WTC11 (cell line): ENCODE results near the gene EDC3. TPM values are rescaled to one million over a fixed set of nuclear protein-coding genes. Genes with fewer than 3 reads are reported as not detected.

Source experiments
- ATAC-seq: fragments of 200-7000 bp; cut with Tn5 transposase; 2 replicates; pipeline ENCODE4 v1.10.0; 2021; ENCODE audit warnings: mild to moderate bottlenecking, moderate library complexity
- CTCF ChIA-PET: fragments of 300-600 bp; sonication (Branson Sonifier 250); formaldehyde crosslinking; loops from one replicate; lab custom pipeline; 2021; ENCODE audit warnings: antibody characterized with exemption; lab: Charles Lee
- POLR2A ChIA-PET: fragments of 350-600 bp; sonication (Branson Sonifier 250); formaldehyde crosslinking; loops from one replicate; lab custom pipeline; 2021; ENCODE audit warnings: antibody characterized with exemption; lab: Charles Lee
- DNase-seq: peaks from one replicate; pipeline ENCODE4 v3.0.0; 2021; ENCODE audit warnings: low spot score
- H3K27ac Mint-ChIP-seq: 2 replicates; pipeline ENCODE4 v1.8.0; 2021; ENCODE audit warnings: mixed read lengths
- H3K27me3 Mint-ChIP-seq: 2 replicates; pipeline ENCODE4 v1.8.0; 2021; ENCODE audit warnings: low read depth, mild to moderate bottlenecking, moderate library complexity, mixed read lengths
- H3K36me3 Mint-ChIP-seq: 2 replicates; pipeline ENCODE4 v1.8.0; 2021; ENCODE audit warnings: mixed read lengths
- H3K4me1 Mint-ChIP-seq: 2 replicates; pipeline ENCODE4 v1.8.0; 2022; ENCODE audit warnings: mixed read lengths
- H3K4me3 Mint-ChIP-seq: 2 replicates; pipeline ENCODE4 v1.8.0; 2021; ENCODE audit warnings: mild to moderate bottlenecking, moderate library complexity, mixed read lengths
- H3K9me3 Mint-ChIP-seq: 2 replicates; pipeline ENCODE4 v1.8.0; 2021; ENCODE audit warnings: mixed read lengths
- AFF4 ChIP-seq: sonication (generic); formaldehyde crosslinking; IDR thresholded peaks from 2 replicates; pipeline ENCODE4 v1.8.1; 2023; ENCODE audit warnings: mild to moderate bottlenecking, missing genetic modification reagents, borderline replicate concordance
- AR ChIP-seq: fragments of 250-450 bp; sonication (Bioruptor Pico); IDR thresholded peaks from 2 replicates; pipeline ENCODE4 v1.9.0; 2021; ENCODE audit warnings: mild to moderate bottlenecking
- ATF3 ChIP-seq: sonication (generic); formaldehyde crosslinking; conservative IDR thresholded peaks from 2 replicates; pipeline ENCODE4 v1.8.1; 2022; ENCODE audit warnings: mild to moderate bottlenecking, missing genetic modification reagents
- CTCF ChIP-seq: fragments of 200-600 bp; IDR thresholded peaks from 2 replicates; pipeline ENCODE4 v1.8.0; 2022; ENCODE audit warnings: antibody characterized with exemption
- ERG ChIP-seq: fragments of 250-450 bp; sonication (Bioruptor Pico); IDR thresholded peaks from 2 replicates; pipeline ENCODE4 v1.8.0; 2021; ENCODE audit warnings: mild to moderate bottlenecking
- FOXK1 ChIP-seq: sonication (generic); formaldehyde crosslinking; IDR thresholded peaks from 2 replicates; pipeline ENCODE4 v1.8.0; 2022; ENCODE audit warnings: mild to moderate bottlenecking, moderate library complexity, missing genetic modification reagents
- HMGXB4 ChIP-seq: sonication (generic); formaldehyde crosslinking; IDR thresholded peaks from 2 replicates; pipeline ENCODE4 v1.8.1; 2023; ENCODE audit warnings: mild to moderate bottlenecking, moderate library complexity, missing genetic modification reagents
- JAZF1 ChIP-seq: fragments of 250-450 bp; sonication (Bioruptor Pico); IDR thresholded peaks from 2 replicates; pipeline ENCODE4 v1.9.0; 2021; ENCODE audit warnings: moderate library complexity, mild to moderate bottlenecking, inconsistent platforms
- PRDM15 ChIP-seq: sonication (generic); formaldehyde crosslinking; IDR thresholded peaks from 2 replicates; pipeline ENCODE4 v1.8.0; 2022; ENCODE audit warnings: missing genetic modification reagents
- PREB ChIP-seq: sonication (generic); formaldehyde crosslinking; IDR thresholded peaks from 2 replicates; pipeline ENCODE4 v1.8.1; 2022; ENCODE audit warnings: mild to moderate bottlenecking, missing genetic modification reagents, moderate library complexity, borderline replicate concordance
- RELA ChIP-seq: sonication (generic); formaldehyde crosslinking; IDR thresholded peaks from 2 replicates; pipeline ENCODE4 v1.8.1; 2022; ENCODE audit warnings: missing genetic modification reagents, mild to moderate bottlenecking, borderline replicate concordance
- RORB ChIP-seq: fragments of 250-450 bp; sonication (Bioruptor Pico); IDR thresholded peaks from 2 replicates; pipeline ENCODE4 v1.9.0; 2021; ENCODE audit warnings: mild to moderate bottlenecking
- SMAD3 ChIP-seq: sonication (generic); formaldehyde crosslinking; IDR thresholded peaks from 2 replicates; pipeline ENCODE4 v1.8.0; 2022; ENCODE audit warnings: missing genetic modification reagents, mild to moderate bottlenecking, borderline replicate concordance
- ZSCAN18 ChIP-seq: fragments of 250-450 bp; sonication (Bioruptor Pico); IDR thresholded peaks from 2 replicates; pipeline ENCODE4 v2.1.2; 2022; ENCODE audit warnings: mild to moderate bottlenecking, moderate library complexity
- total RNA-seq: library from RNA; stranded (reverse); gene quantifications from 3 replicates; pipeline ENCODE4 v1.2.3, GENCODE V29; 2021

EDC3 gene
- total RNA-seq, 1 experiment from 2014 or later, result 54.7 TPM

GRCh38 chr15:74664670-74665069 is 31.2 kb downstream of the EDC3 start (continued):
- no peak for TF ChIP-seq PREB (CRISPR knock-in tag)

- Mint-ChIP-seq H3K27me3 (no peaks in the 10 kb centered on the region), H3K9me3 (no peaks in the 10 kb centered on the region), H3K36me3 (peaks cover 8% of the 10 kb centered on the region), H3K27ac (peak overlapping the region; percentile 57), H3K4me1 (peaks cover 4% of the 10 kb centered on the region; the same call in 1 of the 2 replicates), H3K4me3 (no peak overlapping the region)
- ChIA-PET CTCF (interaction anchor here (0.5 to 3.9 kb wide), 4 partner anchors 9 to 107 kb away, joined by 4 to 24 read pairs (median 5); no protein-coding TSS in a partner anchor), POLR2A (no interaction called here)
- no peak for DNase-seq
- ATAC-seq, result no peak
- TF ChIP-seq RORB (CRISPR knock-in tag) (no peak), CTCF (no peak), ZSCAN18 (CRISPR knock-in tag) (no peak), PRDM15 (CRISPR knock-in tag) (no peak), ERG (CRISPR knock-in tag) (no peak), FOXK1 (no peak), HMGXB4 (no peak), AFF4 (CRISPR knock-in tag) (no peak), SMAD3 (CRISPR knock-in tag) (no peak), ATF3 (CRISPR knock-in tag) (no peak), RELA (CRISPR knock-in tag) (no peak), AR (CRISPR knock-in tag) (no peak), JAZF1 (no peak)
Measured at GRCh38 chr15:74664028-74664616, 31.7 kb downstream of the EDC3 start.
